ENCODE measurements around the gene LMNTD1.

GRCh38 chr12:25502118-25502517 lies 51.0 kb downstream of the LMNTD1 start:
- no peak for TF ChIP-seq USF1 (IDR thresholded peaks at IDR 0.05; ENCODE audit: borderline replicate concordance, low read depth)
- TF ChIP-seq RFX5 (IDR thresholded peaks at IDR 0.05; ENCODE audit: low read length): no peak
- TF ChIP-seq CTCF (IDR thresholded peaks at IDR 0.05): no peak
- no peak for TF ChIP-seq IRF3 (IDR thresholded peaks at IDR 0.05; ENCODE audit: low read depth, low read length)
- no peak for TF ChIP-seq RXRA (IDR thresholded peaks at IDR 0.05; ENCODE audit: borderline replicate concordance, low read depth)
- TF ChIP-seq USF2 (IDR thresholded peaks at IDR 0.05; ENCODE audit: borderline replicate concordance, low read depth, low read length): no peak
- TF ChIP-seq EP300 (IDR thresholded peaks at IDR 0.05; ENCODE audit: borderline replicate concordance in 1 of 2, low read depth in 1 of 2, low read length in 1 of 2): no peak
